ENCODE data around the gene PRLR.

- no peak for TF ChIP-seq EZH2 (IDR thresholded peaks at IDR 0.05; ENCODE audit: low read depth, unreplicated experiment)
- TF ChIP-seq, protein P1, sequence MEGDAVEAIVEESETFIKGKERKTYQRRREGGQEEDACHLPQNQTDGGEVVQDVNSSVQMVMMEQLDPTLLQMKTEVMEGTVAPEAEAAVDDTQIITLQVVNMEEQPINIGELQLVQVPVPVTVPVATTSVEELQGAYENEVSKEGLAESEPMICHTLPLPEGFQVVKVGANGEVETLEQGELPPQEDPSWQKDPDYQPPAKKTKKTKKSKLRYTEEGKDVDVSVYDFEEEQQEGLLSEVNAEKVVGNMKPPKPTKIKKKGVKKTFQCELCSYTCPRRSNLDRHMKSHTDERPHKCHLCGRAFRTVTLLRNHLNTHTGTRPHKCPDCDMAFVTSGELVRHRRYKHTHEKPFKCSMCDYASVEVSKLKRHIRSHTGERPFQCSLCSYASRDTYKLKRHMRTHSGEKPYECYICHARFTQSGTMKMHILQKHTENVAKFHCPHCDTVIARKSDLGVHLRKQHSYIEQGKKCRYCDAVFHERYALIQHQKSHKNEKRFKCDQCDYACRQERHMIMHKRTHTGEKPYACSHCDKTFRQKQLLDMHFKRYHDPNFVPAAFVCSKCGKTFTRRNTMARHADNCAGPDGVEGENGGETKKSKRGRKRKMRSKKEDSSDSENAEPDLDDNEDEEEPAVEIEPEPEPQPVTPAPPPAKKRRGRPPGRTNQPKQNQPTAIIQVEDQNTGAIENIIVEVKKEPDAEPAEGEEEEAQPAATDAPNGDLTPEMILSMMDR (conservative IDR thresholded peaks at IDR 0.05; ENCODE audit: low read depth in 2 of 2): no peak
- no peak for TF ChIP-seq EZH2phosphoT487 (IDR thresholded peaks at IDR 0.05; ENCODE audit: unreplicated experiment)
- TF ChIP-seq ZNF114 (CRISPR knock-in tag; IDR thresholded peaks at IDR 0.05): no peak
- TF ChIP-seq POLR2AphosphoS5 (IDR thresholded peaks at IDR 0.05; ENCODE audit: low read depth): no peak
Observed at GRCh38 chr5:35158204-35158603, 72.1 kb downstream of the PRLR start.
